ENCODE results near the gene RNASET2.

The RNASET2 gene

GRCh38 chr6:166980738-166981137, 24.4 kb upstream of the RNASET2 start:
- TF ChIP-seq CTCF (IDR thresholded peaks at IDR 0.05; ENCODE audit: low read length, missing control alignments) = no peak
- DNase-seq (ENCODE audit: low read depth) = no peak
- no peak overlapping the region for H3K4me3 ChIP-seq (replicated peaks; ENCODE audit: low read depth, low read length)

GRCh38 chr6:166977621-166978525, 21.5 kb upstream of the RNASET2 start:
- TF ChIP-seq CTCF (IDR thresholded peaks at IDR 0.05; ENCODE audit: low read length, missing control alignments) = no peak
- DNase-seq (ENCODE audit: low read depth) = peak; percentile 56
- H3K4me3 ChIP-seq (replicated peaks; ENCODE audit: low read depth, low read length) = no peak overlapping the region

DNA sequence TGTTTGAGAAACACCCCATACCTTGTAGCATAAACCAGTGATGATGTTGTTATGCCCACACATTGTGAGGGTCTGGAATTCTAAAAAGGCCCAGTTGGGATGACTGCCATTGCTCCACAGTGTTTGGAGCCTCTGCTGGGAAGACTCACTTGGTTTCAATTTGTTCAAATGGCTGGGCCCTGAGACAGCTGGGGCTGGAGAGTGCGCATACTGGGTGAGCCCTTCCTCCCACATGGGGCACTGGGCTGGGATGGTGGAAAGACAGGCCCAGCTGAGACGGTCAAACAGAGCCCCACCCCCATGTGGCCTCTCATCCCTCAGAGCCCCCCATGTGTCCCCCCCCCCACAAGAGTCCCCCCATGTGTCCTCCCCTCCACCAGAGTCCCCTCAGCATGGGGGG, 20.3 kb upstream of the RNASET2 start:
- no peak for TF ChIP-seq CTCF (IDR thresholded peaks at IDR 0.05; ENCODE audit: low read length, missing control alignments)
- H3K4me3 ChIP-seq (replicated peaks; ENCODE audit: low read depth, low read length) = no peak overlapping the region
- DNase-seq (ENCODE audit: low read depth) = no peak

DNA sequence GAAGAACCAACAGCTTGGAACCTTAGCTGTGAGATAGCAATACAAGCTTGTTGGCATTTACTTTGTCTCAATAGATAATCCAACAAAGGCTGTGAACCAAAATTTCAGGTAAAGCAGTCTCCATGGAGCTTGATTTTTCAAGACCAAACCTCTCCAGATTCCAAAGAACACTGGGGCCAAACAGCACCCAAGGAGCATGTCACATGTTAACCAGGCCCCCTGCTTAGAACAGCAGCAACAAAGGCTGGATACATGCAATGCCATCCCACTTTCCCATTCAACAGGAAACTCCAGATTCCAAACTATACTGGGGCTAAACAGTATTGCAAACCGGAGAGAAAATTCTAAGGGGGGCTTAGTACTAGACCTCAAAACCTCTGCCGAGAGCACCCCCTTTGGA, 15.8 kb upstream of the RNASET2 start:
- DNase-seq (ENCODE audit: low read depth) = no peak
- no peak overlapping the region for H3K4me3 ChIP-seq (replicated peaks; ENCODE audit: low read depth, low read length)
- TF ChIP-seq CTCF (IDR thresholded peaks at IDR 0.05; ENCODE audit: low read length, missing control alignments) = no peak

DNA sequence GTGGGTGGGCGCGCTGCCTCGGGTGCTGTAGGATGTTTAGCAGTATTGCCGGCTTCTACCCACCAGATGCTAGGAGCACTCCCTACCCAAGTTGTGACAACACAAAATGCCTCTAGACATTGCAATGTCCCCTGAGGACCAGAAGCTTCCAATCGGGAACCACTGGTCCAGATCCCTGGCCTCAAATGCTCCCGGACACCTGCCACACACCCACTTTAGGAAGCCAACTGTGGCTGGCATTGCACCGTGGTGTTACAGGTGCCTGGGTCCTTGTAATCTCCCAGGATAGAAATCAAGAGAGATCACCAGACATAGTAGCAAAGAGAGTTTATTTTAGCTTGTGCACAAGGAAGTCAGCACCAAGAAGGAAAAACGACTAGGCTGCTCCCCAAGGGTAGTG, 14.9 kb upstream of the RNASET2 start:
- no peak overlapping the region for H3K4me3 ChIP-seq (replicated peaks; ENCODE audit: low read depth, low read length)
- DNase-seq (ENCODE audit: low read depth) = no peak
- TF ChIP-seq CTCF (IDR thresholded peaks at IDR 0.05; ENCODE audit: low read length, missing control alignments) = no peak

DNA sequence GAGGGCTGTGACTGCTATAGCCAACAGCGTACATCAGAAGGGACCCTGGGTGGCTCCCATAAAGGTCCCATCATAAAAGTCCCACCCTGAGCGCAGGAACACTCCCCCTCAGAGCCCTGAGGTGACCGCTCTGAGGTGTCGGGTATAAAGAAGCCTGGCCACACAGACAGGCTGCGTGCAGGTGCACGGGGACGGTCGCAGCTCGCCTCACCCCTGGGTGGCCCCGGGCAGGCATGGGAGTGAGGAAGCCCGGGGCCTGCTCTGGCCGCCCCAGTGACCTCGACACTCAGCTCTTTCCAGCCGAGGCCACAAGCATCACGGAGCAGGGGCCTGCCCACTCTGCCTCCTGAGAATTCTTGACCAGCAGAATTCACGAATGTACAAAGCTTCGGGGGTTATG, 14.4 kb upstream of the RNASET2 start:
- H3K4me3 ChIP-seq (replicated peaks; ENCODE audit: low read depth, low read length) = no peak overlapping the region
- no peak for TF ChIP-seq CTCF (IDR thresholded peaks at IDR 0.05; ENCODE audit: low read length, missing control alignments)
- no peak for DNase-seq (ENCODE audit: low read depth)

DNA sequence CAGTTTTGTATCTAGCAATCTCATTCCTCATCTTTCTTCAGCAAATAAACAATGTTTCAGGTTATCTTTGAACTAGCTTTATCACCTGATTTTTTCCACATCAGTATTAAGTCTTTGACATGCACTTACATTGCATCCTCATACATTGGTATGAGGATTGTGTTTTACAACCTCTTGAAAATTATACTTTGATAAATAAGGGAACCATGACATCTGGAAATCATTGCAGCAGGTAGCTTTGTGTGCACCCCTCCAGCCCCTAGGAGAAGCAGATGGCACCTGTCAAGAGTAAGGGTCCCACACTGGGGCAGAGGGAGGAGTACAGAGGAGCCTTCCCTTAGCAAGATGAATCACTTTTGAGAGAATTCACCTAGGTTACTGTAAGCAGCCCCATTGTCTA, 13.7 kb upstream of the RNASET2 start:
- no peak for TF ChIP-seq CTCF (IDR thresholded peaks at IDR 0.05; ENCODE audit: low read length, missing control alignments)
- no peak overlapping the region for H3K4me3 ChIP-seq (replicated peaks; ENCODE audit: low read depth, low read length)
- DNase-seq (ENCODE audit: low read depth) = no peak

Measured in fibroblast of pulmonary artery (primary cell).